Measurements from ENCODE around the gene BAHCC1.

The BAHCC1 gene

DNA sequence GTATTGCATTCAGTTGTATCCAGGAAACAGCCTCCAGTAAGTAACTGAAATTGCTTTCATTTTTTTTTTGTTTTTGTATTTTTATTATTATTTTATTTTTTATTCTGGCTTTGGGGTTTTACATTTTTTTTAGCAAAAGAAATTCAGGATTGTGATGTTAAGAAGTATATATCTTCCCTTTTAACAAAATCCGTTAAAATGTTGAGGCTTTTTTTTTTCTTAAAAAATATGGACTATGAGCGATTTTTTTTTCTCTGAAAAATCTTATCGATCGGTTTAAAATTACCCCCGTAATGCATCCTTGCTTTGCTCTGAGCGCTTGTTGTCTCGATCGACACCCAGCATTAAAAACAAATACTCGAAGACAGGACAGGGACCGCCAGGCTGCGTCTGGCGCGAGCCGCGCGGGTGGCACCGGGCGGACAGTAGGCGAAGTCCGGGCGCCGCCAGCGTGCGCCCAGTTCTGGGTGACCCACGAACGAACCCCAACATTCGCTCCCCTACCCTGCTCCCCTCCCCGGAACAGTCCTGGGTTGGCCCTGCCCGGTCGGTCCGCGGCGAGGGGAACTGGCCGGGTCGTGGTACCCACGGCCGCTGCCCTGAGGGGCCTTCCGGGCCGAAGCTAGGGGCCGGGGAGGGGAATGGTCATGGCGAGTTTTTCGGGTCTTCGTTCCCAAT lies 482 bp downstream of the BAHCC1 start:
- Mint-ChIP-seq H3K27me3 (ENCODE audit: low read depth) (peaks cover 65% of the 10 kb centered on the region), H3K27ac (no peak overlapping the region), H3K4me3 (peak overlapping the region; percentile 69), H3K4me1 (ENCODE audit: low read depth) (peaks cover 9% of the 10 kb centered on the region), H3K36me3 (ENCODE audit: low read depth) (peaks cover 9% of the 10 kb centered on the region), H3K9me3 (no peaks in the 10 kb centered on the region)
- DNase-seq (ENCODE audit: low spot score): no peak

DNA sequence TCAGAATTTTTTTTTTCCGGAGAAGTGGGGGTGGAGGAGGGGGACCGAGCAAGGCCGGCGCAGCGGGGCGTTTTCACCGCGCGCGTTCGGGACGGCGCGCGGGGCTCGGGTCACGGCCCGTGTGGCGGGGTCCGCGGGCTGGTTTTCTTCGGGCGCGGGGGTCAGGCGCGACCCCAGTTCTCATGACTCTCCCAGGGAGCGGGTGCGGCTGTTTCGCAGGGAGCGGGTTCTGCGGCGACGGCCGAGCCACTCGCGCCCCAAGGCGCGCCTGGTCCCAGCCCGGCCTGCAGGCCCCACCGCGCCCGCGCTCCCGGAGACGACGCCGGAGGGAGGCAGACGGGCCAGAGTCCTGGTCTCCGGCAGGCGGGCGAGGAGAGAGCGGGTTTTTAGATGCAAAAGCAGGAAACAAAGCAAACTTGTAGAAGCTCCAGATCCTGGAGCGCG lies 1.0 kb downstream of the BAHCC1 start:
- no peak overlapping the region for H3K4me3 Mint-ChIP-seq
- H3K27ac Mint-ChIP-seq: no peak overlapping the region
- H3K9me3 Mint-ChIP-seq: no peaks in the 10 kb centered on the region
- peaks cover 9% of the 10 kb centered on the region for H3K36me3 Mint-ChIP-seq (ENCODE audit: low read depth)
- peaks cover 9% of the 10 kb centered on the region for H3K4me1 Mint-ChIP-seq (ENCODE audit: low read depth)
- H3K27me3 Mint-ChIP-seq (ENCODE audit: low read depth): peaks cover 66% of the 10 kb centered on the region
- DNase-seq (ENCODE audit: low spot score): no peak

GRCh38 chr17:81396722-81397313 lies 1.6 kb downstream of the BAHCC1 start:
- peak overlapping the region; percentile 40 for H3K4me3 Mint-ChIP-seq
- peak; percentile 17 for DNase-seq (ENCODE audit: low spot score)
- peaks cover 64% of the 10 kb centered on the region for H3K27me3 Mint-ChIP-seq (ENCODE audit: low read depth)
- peaks cover 9% of the 10 kb centered on the region for H3K4me1 Mint-ChIP-seq (ENCODE audit: low read depth)
- H3K27ac Mint-ChIP-seq: peak overlapping the region; percentile 63
- peaks cover 9% of the 10 kb centered on the region for H3K36me3 Mint-ChIP-seq (ENCODE audit: low read depth)
- H3K9me3 Mint-ChIP-seq: no peaks in the 10 kb centered on the region

GRCh38 chr17:81397314-81398175 lies 2.3 kb downstream of the BAHCC1 start:
- H3K36me3 Mint-ChIP-seq (ENCODE audit: low read depth): peaks cover 9% of the 10 kb centered on the region
- H3K27me3 Mint-ChIP-seq (ENCODE audit: low read depth): peaks cover 64% of the 10 kb centered on the region
- H3K9me3 Mint-ChIP-seq: no peaks in the 10 kb centered on the region
- no peak for DNase-seq (ENCODE audit: low spot score)
- H3K27ac Mint-ChIP-seq: peak overlapping the region; percentile 60
- peaks cover 9% of the 10 kb centered on the region for H3K4me1 Mint-ChIP-seq (ENCODE audit: low read depth)
- H3K4me3 Mint-ChIP-seq: peak overlapping the region; percentile 40

DNA sequence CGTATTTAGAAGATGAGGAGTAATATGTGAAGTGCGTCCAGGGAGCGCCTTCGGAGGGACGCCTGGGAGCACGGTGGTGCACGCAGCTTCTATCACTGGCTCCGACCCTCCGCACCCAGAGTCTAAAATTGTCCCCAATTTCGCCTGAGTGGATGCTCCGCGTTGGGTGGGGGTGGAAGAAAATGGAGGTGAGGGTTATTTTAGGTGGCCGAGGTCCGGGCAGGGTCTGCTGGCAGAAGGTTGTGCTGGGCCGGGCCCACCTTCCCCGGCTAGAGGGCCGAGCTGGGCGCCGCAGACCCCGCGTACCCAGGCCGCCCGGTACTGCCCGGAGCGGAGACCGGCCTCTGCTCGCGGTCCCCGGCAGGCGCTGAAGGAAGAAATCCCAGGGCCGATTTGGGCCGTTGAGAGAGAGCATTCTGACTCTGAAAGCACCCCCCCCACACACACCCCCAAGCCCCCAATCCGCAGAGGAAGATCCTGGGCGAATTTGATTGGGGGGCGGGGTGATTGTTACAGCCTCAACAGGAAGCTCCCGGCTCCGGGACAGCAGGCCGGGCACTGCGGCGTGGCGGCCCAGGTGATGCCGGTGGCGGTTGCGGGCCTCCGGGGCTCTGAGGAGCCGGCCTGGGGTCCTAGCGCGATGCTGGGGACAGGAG lies 3.0 kb downstream of the BAHCC1 start:
- peaks cover 69% of the 10 kb centered on the region for H3K27me3 Mint-ChIP-seq (ENCODE audit: low read depth)
- peaks cover 9% of the 10 kb centered on the region for H3K36me3 Mint-ChIP-seq (ENCODE audit: low read depth)
- no peak for DNase-seq (ENCODE audit: low spot score)
- no peaks in the 10 kb centered on the region for H3K9me3 Mint-ChIP-seq
- peak overlapping the region; percentile 90 for H3K27ac Mint-ChIP-seq
- H3K4me1 Mint-ChIP-seq (ENCODE audit: low read depth): peaks cover 9% of the 10 kb centered on the region
- H3K4me3 Mint-ChIP-seq: peak overlapping the region; percentile 85

GRCh38 chr17:81398832-81399411 lies 3.7 kb downstream of the BAHCC1 start:
- Mint-ChIP-seq H3K9me3 (no peaks in the 10 kb centered on the region), H3K27me3 (ENCODE audit: low read depth) (peaks cover 70% of the 10 kb centered on the region), H3K27ac (peak overlapping the region; percentile 90)

DNA sequence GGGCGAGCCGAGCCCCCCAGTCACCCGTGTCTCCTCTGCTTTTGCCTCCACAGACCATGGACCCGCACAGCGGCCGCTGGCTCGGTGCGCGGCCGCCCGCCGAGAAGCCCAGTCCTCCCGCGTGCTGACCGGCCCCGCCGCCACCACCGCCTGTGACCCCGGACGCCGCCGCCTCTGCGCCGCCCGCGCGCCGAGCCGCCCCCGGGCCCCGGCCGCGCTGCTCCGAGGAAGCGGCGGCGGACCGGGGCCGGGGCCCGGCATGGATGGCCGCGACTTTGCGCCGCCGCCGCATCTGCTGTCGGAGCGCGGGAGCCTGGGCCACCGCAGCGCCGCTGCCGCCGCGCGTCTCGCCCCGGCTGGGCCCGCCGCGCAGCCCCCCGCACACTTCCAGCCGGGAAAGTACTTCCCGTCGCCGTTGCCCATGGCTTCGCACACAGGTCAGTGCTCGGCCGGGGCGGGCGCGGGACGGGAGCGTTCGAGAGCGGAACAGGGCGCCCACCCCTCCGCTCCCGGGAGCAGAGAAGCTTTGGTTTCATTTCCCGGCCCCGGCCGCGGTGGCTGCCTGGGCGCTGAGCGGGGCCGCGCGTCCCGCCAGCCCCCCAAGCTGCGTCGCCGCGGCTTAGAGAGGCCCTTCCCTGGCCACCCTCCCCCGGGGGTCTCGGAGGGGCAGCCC lies 4.4 kb downstream of the BAHCC1 start:
- Mint-ChIP-seq H3K27me3 (ENCODE audit: low read depth) (peaks cover 70% of the 10 kb centered on the region), H3K36me3 (ENCODE audit: low read depth) (peaks cover 8% of the 10 kb centered on the region), H3K4me1 (ENCODE audit: low read depth) (peaks cover 5% of the 10 kb centered on the region), H3K9me3 (no peaks in the 10 kb centered on the region), H3K27ac (no peak overlapping the region), H3K4me3 (peak overlapping the region; percentile 70)
- DNase-seq (ENCODE audit: low spot score): no peak

More at GRCh38 chr17:81398832-81399411, 3.7 kb downstream of the BAHCC1 start:
- peaks cover 9% of the 10 kb centered on the region for H3K36me3 Mint-ChIP-seq (ENCODE audit: low read depth)
- H3K4me3 Mint-ChIP-seq: peak overlapping the region; percentile 85
- no peak for DNase-seq (ENCODE audit: low spot score)
- H3K4me1 Mint-ChIP-seq (ENCODE audit: low read depth): peaks cover 9% of the 10 kb centered on the region

DNA sequence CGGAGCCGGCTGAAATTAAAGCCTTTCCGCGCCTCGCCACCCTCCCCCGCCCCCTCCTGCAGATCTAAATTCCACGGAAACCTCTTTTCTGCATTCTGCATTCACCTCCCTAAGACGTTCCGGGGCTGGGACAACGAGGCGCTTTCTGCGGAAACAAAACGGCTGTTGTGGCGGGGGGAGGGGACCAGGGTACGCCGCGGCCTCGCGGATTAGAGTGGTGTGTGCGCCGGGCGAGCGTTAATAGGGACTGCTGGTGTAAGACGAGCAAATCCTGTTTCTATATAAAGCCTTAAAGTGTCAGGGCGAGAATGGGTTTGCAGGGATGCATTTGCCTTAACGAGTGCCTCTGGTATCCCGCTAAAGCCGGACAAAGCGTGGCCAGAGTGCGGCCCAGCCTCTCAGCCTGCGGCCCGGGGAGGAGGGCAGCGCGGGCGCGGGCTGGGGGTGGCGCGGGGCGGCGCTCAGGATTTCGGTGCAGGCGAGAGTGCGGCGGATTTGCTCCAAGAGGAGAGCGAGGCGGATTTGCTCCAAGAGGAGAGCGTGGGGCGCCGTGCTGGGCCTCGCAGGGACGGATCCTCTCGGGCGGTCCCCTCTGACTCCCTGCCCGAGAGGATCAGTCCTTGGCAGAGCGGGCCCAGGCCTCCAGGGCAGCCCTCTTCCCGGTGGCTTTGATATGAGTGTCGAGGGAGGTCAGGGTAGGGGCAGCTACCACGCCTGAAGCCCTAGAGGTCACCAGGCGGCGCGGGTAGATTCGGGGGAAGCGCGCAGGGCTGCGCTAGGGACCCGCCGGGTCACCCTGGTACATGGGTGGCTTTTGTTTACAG lies 5.1 kb downstream of the BAHCC1 start:
- peaks cover 67% of the 10 kb centered on the region for H3K27me3 Mint-ChIP-seq (ENCODE audit: low read depth)
- peaks cover 4% of the 10 kb centered on the region for H3K36me3 Mint-ChIP-seq (ENCODE audit: low read depth)
- peak overlapping the region; percentile 36 for H3K27ac Mint-ChIP-seq
- DNase-seq (ENCODE audit: low spot score): no peak
- H3K9me3 Mint-ChIP-seq: no peaks in the 10 kb centered on the region
- H3K4me3 Mint-ChIP-seq: peak overlapping the region; percentile 70
- H3K4me1 Mint-ChIP-seq (ENCODE audit: low read depth): peaks cover 5% of the 10 kb centered on the region

DNA sequence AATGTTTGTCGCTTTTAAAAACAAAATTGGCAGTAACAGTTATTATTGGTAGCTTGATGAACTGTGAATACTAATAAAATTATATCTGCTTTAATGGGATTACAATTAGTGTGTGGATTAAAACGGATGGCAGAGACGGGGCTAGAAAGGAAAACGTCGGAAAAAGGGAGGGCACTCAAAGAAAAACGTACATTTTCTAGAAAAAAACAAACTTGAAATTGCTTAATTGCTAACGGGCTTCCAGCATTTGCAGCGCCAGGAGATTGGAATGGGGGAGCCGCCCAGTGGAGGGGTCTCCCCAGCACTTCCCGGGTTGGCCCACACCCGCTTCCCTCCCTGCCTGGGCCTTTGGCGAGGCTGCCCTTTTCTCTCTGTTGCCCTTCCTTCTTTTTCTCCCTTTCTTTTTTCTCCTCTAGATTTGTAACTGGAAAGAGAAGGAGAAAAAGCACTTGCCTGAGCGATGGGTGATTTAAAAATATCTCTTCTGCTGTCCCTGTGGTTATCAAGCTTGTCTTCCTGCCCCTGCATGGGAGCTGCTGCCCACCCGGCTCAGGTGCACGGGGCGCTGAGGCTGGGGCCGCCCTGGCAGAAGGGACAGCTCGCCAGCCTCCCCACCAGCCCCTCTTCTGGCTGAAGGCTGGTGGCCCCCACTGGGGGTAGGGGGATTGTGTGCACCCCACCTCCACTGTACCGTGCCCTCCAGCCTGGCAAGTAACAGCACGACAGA lies 5.9 kb downstream of the BAHCC1 start:
- Mint-ChIP-seq H3K9me3 (no peaks in the 10 kb centered on the region), H3K27ac (peak overlapping the region; percentile 20), H3K36me3 (ENCODE audit: low read depth) (peaks cover 4% of the 10 kb centered on the region), H3K27me3 (ENCODE audit: low read depth) (peaks cover 71% of the 10 kb centered on the region), H3K4me1 (ENCODE audit: low read depth) (peaks cover 5% of the 10 kb centered on the region), H3K4me3 (no peak overlapping the region)
- DNase-seq (ENCODE audit: low spot score): no peak

DNA sequence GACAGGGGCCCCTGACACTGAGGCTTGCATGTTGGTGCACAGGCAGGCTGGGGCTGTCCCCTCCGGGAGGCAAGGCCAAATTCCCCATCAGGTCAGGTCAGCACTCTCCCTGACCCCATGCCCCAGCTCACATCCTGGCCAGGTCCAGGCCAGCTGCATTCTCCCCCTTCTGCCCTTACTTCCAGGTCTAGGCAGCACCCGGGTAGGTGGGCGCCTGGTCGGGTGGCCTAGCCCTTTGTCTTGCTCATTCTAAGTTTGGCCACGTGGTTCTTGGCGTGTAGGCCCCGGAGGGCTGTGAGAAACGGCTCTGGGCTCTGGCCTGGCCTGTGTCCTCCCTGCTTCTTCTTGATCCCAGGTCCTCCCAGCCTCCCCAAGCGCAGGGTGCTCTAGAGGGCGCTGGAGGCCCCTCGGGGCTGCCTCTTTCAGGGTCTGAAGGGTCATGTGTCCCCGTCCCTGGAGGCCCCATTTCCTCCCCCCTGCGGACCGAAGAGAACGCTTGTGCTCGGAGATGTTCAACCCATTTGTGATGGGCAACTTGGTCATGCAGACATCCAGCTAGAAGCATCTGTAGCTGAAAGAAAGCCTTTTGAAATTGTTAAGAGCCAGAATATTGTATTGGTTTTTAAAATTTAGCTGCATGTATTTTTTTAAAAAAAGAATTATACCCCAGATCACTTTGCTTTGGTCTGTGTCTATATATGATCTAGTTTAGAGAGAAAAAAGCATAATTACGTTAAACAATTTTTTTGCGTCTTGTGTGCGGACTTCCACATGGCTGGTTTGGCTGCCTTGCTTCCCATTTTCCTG lies 6.7 kb downstream of the BAHCC1 start:
- peaks cover 4% of the 10 kb centered on the region for H3K36me3 Mint-ChIP-seq (ENCODE audit: low read depth)
- H3K27ac Mint-ChIP-seq: no peak overlapping the region
- H3K4me1 Mint-ChIP-seq (ENCODE audit: low read depth): peaks cover 5% of the 10 kb centered on the region
- H3K9me3 Mint-ChIP-seq: no peaks in the 10 kb centered on the region
- peaks cover 68% of the 10 kb centered on the region for H3K27me3 Mint-ChIP-seq (ENCODE audit: low read depth)
- H3K4me3 Mint-ChIP-seq: no peak overlapping the region
- no peak for DNase-seq (ENCODE audit: low spot score)

DNA sequence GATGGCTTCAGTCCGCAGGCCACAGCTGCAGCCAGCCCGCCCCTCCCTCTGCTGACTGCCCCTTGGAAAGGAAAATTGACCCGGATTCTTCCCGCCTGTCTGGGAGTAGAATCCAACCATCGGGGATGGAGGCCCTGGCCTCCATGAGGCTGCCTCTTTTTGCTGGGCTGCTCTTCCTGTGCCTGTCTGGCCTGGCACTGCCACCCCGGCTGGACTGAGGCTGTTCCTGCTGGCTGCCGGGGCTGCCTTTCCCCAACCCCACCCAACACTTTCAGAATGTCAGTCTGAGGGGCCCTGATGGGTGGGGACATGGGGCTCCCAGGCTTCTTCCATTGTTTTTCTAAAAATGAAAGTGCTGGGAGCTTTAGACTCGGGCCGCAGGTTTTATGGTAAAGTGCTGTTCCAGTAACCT lies 7.3 kb downstream of the BAHCC1 start:
- no peak for DNase-seq (ENCODE audit: low spot score)
- Mint-ChIP-seq H3K4me3 (no peak overlapping the region), H3K9me3 (no peaks in the 10 kb centered on the region), H3K36me3 (ENCODE audit: low read depth) (peaks cover 4% of the 10 kb centered on the region), H3K4me1 (ENCODE audit: low read depth) (peaks cover 5% of the 10 kb centered on the region), H3K27ac (no peak overlapping the region), H3K27me3 (ENCODE audit: low read depth) (peaks cover 66% of the 10 kb centered on the region)

All from T-helper 2 cell treated with Interferon-gamma antibody and Interleukin-4, amounts not matched to agents 5 μg/mL and 100 μg/mL, for 36 hours (primary cell).